COLO668 (cell line): ENCODE results near the gene ARMC9.

Experiments
- DNase-seq: peaks from one replicate; lab custom pipeline; 2025; ENCODE audit not compliant: unreplicated experiment; lab: John Stamatoyannopoulos, UW

ARMC9 gene

GRCh38 chr2:231411831-231412617 lies 213.6 kb downstream of the ARMC9 start:
- peak; percentile 81 for DNase-seq

DNA sequence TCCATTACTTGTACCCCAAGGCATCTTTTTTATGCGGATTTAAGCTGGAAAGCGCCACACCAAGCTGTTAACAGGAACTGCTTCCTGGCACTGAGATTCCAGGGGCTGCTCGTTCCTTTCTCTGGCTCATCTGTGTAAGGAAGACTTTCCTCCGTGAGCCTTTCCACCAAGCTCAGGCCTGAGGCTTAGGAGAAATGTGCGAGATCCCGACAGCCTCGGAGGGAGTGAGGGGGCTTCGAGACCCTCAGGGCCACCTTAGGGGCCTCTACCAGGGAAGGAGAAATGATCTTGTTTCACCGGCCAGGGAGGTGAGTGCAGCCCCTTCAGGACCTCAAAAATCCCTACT lies 214.2 kb downstream of the ARMC9 start:
- DNase-seq, result no peak

DNA sequence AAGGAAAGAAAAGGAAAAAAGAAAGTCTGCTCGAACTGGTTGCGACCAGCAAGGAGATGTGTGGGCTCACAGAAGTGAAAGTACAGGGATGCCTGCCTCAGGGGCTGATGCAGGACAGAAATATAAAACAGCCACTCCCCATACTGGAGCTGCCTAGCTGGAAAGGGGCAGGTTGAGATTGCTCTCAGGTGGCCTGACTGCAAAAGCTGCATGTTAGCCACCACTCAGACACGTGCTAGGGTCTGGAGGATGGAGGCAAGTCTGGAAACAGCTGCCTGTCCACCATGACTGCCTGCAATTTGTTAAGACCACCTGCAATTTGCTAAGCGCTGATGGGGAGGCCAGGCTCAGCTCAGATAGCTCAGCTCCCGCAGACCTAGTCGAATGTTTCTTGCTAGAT lies 215.0 kb downstream of the ARMC9 start:
- no peak for DNase-seq

DNA sequence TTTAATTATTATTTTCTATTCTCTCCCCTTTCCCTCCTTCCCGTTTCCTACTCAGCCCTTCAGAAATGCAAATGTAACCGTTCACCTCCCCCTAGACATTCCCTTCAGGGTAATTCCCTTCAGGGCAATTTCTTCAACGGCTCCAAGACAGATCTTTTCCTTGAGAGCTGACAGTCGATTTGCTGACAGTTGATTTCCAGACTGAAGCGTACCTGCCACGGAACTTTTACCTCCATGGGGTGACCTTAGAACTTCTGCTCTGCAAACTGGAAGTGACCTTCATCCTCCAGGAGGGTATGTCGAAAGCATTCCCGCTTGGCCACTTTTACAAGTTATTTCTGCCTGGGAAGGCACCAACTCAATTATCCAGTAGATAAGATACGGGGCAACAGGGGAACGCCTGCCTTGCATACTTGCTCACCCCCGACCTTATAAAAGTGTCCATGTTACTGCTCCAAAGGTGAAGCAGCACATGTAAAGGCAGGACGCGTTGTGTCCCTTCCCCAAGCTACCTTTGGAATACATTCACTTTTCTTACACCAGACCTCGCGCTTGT lies 215.6 kb downstream of the ARMC9 start:
- no peak for DNase-seq

DNA sequence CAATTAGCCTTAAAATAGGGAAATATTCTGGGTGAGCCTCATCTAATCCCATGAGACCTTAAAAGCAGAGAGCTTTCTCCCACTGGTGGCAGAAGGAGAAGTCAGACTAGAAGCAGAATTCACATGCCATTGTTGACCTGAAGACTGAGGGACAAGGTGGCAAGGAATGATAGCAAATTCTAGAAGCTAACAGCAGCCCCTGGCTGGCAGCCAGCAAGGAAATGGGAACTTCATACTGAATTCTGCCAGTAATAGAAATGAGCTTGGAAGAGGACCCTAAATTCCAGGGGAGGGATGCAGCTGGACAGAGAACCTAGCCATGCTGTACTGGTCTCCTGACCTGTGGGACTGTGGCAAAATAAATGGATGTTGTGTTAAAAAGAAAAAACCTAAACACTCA lies 216.6 kb downstream of the ARMC9 start:
- DNase-seq, result no peak

GRCh38 chr2:231418820-231419640 lies 220.6 kb downstream of the ARMC9 start:
- no peak for DNase-seq

GRCh38 chr2:231421051-231421580 lies 222.7 kb downstream of the ARMC9 start:
- DNase-seq, result no peak

DNA sequence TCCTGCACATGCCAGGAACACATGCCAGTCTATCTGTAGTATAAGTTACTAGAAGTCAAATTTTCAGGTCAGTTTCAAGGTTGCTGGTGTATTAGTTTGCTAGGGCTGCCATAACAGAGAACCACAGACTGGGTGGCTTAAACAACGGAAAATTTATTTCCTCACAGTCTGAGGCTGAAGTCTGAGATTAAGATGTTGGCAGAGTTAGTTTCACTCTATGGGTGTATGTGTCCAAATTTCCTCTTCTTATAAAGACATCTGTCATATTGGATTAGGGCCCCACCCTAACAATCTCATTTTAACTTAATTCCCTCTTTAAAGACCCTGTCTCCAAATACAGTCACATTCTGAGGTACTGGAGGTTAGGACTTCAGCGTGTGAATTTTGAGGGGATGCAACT lies 223.6 kb downstream of the ARMC9 start:
- no peak for DNase-seq

DNA sequence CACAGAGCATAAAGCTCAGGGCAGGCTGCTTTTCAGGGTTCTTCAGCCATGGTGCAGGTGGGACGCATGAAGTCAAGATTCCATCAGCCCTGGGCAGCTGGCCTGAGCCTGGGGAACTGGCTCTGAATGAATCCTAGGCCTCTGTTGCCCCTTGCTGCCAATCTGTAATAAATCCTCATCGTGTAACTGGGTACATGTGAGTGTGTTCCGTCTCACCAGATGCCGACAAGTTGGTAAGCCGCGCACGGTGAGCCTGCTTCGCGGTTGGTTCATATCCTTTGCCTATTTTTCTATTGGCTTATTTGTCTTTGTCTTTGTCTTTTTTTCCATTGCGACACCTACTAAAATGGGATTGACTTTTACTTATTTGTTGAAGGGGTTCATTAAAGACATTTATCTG lies 224.7 kb downstream of the ARMC9 start:
- no peak for DNase-seq
